Epithelial cell of proximal tubule (primary cell): ENCODE measurements around the gene C11orf52. TPM values are rescaled to one million over a fixed set of nuclear protein-coding genes. Genes with fewer than 3 reads are reported as not detected.
A peak's percentile ranks its signal among the peaks of the same experiment; 100 is the strongest.

Source experiments
- DNase-seq: peaks from one replicate; pipeline ENCODE4 v3.0.0-alpha.2; 2011; ENCODE audit warnings: low read depth
- H3K4me3 ChIP-seq: 2 replicates; pipeline ENCODE4 v1.5.1; 2011; ENCODE audit warnings: low read depth, mild to moderate bottlenecking, low read length
- CTCF ChIP-seq: conservative IDR thresholded peaks from 2 replicates; pipeline ENCODE4 v1.5.1; 2012; ENCODE audit warnings: low read depth, mild to moderate bottlenecking, low read length
- total RNA-seq: library from RNA; depleted of rRNA; stranded (reverse); fragments of >200 nt; gene quantifications from 2 replicates; pipeline ENCODE4 v1.2.3, GENCODE V29; 2015

Gene C11orf52
- total RNA-seq, 1 donor from 2014 or later: 4.0 TPM

DNA sequence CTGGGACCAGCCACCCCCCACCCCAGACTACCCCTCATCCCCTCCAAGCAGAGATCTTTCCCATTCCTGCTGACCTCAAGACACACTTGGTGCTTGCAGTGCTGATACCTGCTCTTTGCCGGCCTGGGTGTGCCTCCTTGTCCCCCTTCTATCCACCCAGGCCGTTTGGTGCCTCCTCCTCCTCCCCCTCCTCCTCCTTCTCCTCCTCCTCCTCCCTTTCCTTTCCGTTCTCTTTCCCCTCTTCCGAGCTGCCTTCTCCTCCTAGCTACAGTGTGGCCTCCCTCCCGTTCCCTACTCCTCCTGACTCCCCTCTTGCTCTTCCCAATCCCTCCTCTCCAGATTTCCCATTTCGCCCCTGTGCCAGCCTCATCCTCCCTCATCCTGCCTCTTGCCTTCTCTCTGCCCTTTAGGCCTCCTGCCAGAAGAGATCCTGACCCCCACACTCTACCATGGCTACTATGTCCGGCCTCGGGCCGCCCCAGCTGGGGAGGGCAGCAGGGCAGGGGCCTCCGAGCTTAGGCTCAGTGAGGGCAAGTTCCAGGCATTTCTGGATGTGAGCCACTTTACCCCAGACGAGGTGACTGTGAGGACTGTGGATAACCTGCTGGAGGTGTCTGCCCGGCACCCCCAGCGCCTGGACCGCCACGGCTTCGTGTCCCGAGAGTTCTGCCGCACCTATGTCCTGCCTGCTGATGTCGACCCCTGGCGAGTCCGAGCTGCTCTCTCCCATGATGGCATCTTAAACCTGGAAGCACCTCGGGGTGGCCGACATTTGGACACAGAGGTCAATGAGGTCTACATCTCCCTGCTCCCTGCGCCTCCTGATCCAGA is 5.5 kb upstream of the C11orf52 start:
- peak overlapping the region; percentile 67 for H3K4me3 ChIP-seq
- no peak for TF ChIP-seq CTCF
- no peak for DNase-seq

DNA sequence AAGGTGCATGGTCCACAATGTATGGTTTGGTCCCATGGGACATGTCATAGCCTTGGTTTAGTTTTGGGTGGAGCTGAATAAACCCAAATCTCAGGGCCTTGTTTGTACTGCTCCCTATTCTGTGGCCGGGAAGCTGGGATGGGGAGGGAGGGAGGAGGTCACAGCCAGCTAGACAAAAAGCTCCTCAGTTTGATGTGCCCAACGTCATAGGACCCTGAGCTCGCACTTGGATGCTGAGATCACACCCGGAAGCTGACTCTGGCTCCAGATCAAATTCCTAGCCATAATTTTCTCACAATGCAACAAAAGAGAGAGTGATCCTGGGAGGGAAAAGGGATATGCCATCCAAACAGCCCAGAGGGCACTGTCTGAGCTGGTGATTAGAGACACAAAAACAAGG is 4.7 kb upstream of the C11orf52 start:
- H3K4me3 ChIP-seq: peak overlapping the region; percentile 67
- DNase-seq: no peak
- TF ChIP-seq CTCF: no peak

GRCh38 chr11:111916768-111917167 is 1.9 kb upstream of the C11orf52 start:
- DNase-seq: no peak
- no peak overlapping the region for H3K4me3 ChIP-seq
- no peak for TF ChIP-seq CTCF

- TF ChIP-seq CTCF: no peak
- no peak overlapping the region for H3K4me3 ChIP-seq
- DNase-seq: no peak
These were observed 1.4 kb upstream of the C11orf52 start for GRCh38 chr11:111917312-111917711.

GRCh38 chr11:111917788-111918187 is 925 bp upstream of the C11orf52 start:
- no peak for TF ChIP-seq CTCF

GRCh38 chr11:111920908-111921307 is 2.2 kb downstream of the C11orf52 start:
- TF ChIP-seq CTCF: no peak
- DNase-seq: no peak
- no peak overlapping the region for H3K4me3 ChIP-seq

More at GRCh38 chr11:111917788-111918187, 925 bp upstream of the C11orf52 start:
- H3K4me3 ChIP-seq: no peak overlapping the region
- no peak for DNase-seq
